H4 (cell line): ENCODE results near the gene ROS1. TPM values are rescaled to one million over a fixed set of nuclear protein-coding genes. Genes with fewer than 3 reads are reported as not detected.

ENCODE experiments used
- DNase-seq: peaks from one replicate; pipeline ENCODE4 v3.0.0-alpha.2; 2015; ENCODE audit warnings: low spot score
- total RNA-seq: library from RNA; depleted of rRNA; stranded (reverse); fragments of >200 nt; shearing (Covaris generic); gene quantifications from 2 replicates; pipeline ENCODE4 v1.2.3, GENCODE V29; 2014

The ROS1 gene
- total RNA-seq, 1 experiment from 2014 or later, result 0.70 TPM

GRCh38 chr6:117311310-117311709, 114.4 kb downstream of the ROS1 start:
- DNase-seq, result no peak

DNA sequence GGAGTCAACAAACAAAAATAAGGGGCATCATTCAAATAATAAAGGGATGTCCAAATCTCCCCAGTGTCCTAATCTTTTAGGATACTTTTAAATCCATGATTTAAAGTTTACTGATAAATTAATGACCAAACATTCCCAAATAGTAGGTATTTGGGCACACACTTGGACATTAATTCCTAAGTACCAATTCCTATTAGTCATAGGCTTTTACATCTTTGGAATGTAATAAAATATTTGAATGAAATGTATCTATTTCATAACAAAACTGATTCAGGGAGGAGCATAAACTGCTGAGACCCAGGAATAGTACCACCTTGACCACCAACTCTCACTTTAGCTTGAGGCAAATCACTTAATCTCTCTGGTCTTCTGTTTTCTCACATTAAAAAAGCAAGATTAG, 116.1 kb downstream of the ROS1 start:
- no peak for DNase-seq

DNA sequence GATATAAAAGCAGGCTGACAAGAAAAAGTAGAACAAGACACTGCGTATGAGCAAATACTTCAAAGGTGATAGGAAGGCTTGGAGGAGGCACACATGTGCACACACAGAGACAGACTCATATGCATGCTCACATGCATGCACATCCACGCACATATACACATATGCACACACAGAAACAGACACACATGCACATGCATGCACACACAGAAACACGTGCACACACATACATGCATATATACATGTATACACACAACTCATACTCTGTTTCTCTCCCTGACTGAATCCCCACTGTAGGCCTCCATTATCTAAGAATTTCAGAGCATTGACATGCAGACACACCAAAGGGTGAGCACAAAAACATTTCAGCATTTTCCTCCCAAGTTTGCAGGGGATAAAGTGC, 116.7 kb downstream of the ROS1 start:
- no peak for DNase-seq

DNA sequence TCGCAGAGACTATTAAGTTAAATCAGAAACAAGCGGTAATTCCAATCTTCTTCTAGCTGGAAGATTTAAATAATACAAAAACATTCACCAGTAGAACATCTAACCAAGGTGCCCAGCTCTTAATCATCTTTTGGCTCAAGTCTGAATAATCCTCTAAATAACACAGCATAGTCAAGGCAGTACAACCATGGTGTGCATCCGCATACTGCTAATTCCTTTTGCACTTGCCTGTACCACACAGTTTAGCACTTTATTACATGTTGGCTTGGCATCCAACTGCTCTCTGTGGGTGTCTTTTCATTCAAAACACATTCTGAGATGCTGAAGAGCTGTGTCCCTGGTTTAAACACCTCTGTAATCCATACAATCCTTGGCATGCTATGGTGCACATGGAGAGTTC, 118.1 kb downstream of the ROS1 start:
- DNase-seq, result no peak

DNA sequence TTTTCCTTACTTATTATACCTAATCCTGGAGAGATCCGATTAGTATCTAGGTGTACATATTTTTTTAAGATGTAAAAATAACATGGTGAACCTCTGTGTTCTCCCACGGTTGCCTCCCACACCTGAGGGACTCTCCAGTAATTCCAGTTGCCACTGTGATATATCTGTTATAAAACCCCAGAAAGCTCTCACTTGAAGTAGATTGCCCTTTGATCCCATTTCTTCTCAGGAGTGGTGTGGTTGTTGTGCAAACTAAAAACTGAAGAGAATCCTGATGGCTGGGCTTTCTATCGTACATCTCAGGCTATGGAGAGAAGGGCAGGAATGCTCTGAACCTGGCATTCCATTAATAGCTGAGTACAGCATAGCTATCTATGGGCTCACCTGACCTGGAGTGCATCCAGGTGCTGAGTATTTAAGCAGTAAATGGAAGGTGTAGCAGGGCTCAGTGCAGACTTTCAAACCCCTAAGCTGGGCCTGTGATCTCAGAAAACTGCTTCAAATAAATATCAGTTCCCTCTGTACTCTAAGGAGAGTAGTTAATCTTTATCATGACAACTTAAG, 119.4 kb downstream of the ROS1 start:
- DNase-seq, result no peak

DNA sequence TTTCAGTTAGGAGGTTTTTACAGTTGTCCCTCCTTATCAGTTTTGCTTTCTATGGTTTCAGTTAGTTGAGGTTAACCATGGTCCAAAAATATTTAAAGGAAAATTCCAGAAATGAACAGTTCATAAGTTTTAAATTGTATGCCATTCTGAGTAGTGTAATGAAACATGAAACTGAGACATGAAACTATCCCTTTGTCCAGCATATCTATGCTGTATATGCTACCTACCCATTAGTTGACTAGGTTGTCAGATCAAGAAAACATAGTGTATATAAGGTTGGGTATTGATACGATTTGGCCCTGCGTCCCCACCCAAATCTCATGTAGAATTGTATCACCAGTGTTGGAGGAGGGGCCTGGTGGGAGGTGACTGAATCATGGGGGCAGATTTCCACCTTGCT, 121.3 kb downstream of the ROS1 start:
- no peak for DNase-seq

DNA sequence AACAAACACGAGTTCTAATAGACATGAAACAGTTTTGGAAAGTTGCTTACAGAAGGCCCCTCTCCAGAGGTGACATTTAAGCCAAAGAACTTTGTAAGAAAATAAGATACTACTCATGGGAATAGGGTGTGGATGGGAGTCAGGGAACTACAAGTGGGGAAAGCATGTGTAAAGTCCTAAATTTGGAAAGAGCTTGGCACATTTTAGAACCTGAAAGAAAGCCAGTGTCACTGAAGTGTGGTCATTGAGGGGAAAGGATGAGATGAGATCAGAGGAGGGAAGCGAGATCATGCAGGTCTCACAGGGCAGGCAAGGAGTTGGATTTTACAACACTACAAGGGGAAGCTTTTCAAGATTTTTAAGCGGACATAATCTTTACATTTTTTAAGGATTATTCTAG, 122.4 kb downstream of the ROS1 start:
- no peak for DNase-seq

DNA sequence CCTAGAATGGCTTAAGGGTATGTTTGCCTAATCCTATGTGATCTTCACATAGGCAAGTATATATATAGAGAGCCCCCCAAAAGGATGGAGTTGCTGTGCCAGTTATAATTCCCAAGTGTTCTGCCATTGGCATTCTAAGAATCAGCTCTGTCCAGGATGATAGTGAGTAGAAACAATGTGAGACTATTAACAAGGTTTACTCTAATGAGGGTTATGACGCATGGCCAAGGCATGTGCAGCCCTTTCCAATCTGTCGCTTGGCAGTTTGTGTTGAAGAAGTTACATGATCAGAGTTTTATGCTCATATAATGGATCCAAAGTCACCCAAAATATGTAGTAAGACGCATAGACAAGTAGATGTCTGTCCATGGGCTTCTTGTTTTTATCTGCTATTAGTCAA, 126.8 kb downstream of the ROS1 start:
- no peak for DNase-seq

GRCh38 chr6:117290173-117290846, 135.4 kb downstream of the ROS1 start:
- DNase-seq, result peak; percentile 8

DNA sequence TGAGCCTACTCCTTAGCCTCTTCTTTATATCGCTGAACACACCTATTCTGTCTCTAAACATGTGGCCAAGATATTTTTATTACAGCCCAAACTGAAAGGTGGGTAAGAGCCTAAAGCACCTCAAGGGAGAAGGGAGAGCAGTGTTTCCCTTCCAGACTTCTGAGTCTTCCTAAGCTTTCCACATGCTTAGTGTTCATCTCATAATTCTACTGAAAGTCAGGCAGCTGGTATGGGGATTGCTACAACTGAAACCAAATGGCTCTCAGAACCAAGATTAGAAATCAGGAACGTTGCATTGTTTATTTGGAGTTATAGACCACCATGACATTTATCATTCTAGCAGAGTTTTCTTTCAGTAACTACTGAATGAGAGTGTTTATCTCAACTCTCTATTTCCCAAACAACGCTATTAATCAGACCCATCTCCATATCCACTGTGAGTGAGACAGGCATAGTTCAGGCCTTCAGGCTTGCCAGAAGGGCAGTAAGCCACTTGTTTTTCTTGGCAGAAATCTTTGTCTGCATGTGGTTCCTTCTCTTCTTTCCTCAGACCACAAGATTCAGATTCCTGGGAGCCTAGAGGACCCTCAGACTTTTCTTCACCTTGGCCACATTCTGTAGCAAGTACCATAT, 137.5 kb downstream of the ROS1 start:
- DNase-seq, result peak; percentile 58

GRCh38 chr6:117280922-117281321, 144.8 kb downstream of the ROS1 start:
- DNase-seq, result no peak

- no peak for DNase-seq
Observed at GRCh38 chr6:117276778-117277316, 148.9 kb downstream of the ROS1 start.

GRCh38 chr6:117275711-117276110, 150.0 kb downstream of the ROS1 start:
- DNase-seq, result no peak

DNA sequence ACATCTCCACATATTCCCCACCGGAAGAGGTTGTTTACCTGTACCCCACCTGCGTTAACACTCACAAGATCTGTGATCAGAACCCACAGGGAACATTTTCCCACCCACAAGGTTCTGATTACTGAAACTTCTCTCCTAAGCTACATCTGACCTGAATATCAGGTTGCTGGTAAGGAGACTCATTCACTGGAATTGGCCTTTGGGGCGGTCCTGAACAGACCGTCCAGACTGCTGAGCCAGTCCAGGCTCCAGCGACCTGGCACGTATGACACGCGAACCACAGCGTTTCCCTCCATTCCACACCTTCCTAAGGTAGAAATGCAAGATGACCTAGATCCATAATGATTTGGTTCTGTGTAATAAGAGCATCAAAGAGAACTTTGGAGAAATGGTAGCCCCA, 150.5 kb downstream of the ROS1 start:
- DNase-seq, result no peak

GRCh38 chr6:117272891-117273290, 152.9 kb downstream of the ROS1 start:
- no peak for DNase-seq

DNA sequence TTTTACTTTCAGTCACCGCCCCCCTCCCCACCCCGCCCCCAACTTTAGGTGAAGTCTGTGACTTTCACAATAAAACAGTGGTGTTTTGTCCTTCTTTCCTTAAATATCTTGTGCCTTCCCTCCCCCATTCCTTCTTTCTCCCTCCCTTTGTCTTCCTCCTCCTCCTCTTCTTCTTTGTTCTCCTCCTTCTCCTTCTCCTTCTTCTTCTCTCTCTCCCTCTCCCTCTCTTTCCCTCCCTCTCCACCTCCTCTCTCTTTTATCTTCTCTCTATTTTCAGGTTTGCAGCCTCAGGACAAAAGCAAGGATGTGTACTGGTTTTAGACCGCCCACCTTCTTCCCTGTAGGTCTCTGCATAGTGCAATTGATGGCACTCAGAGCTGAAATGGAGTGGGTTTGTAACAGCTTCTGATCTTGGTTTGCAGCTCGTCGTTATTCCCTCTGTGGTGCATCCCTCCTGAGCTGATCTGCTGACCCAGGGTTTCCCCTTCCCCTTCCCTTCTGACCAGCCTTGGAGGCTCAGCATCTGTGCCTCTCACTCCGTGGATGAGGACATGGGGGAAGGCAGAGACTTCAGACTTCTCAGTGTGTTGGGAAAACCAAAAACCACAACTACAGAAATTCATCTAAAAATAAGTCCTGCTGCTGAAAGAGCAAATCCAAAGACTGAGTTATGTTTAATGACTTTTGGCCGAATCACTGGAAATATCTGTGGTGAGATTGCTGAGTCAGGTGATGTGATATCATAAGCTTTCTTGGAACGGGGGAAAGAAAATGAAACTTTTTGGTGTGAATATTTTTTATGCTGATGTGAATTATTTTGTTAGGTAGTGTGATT, 153.5 kb downstream of the ROS1 start:
- DNase-seq, result peak; percentile 15

DNA sequence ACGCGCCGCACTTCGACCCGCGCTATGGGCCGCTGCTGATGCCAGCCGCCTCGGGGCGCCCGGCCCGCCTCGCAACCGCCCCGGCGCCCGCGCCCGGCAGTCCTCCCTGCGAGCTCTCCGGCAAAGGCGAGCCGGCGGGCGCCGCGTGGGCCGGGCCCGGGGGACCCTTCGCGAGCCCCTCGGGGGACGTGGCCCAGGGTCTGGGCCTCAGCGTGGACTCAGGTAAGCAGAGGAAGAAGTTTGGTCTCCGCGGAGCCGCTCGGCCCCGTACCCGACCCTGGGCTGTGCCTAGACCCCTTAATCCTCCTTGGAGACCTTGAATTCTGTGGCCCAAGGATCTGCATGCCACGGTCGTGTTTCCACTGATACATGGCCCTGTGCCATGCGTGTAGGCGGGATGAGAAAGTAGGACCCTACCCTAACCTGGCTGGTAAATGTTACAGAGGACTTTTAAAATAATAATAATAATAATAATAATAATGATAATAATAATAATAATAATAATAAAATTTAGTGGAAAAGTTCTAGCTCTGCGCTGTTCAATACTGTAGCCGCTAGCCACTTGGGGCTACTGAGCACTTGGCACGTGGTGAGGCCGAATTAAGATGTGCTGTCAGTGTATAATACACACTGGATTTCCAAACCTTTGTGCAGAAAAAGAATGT, 154.8 kb downstream of the ROS1 start:
- DNase-seq, result no peak

DNA sequence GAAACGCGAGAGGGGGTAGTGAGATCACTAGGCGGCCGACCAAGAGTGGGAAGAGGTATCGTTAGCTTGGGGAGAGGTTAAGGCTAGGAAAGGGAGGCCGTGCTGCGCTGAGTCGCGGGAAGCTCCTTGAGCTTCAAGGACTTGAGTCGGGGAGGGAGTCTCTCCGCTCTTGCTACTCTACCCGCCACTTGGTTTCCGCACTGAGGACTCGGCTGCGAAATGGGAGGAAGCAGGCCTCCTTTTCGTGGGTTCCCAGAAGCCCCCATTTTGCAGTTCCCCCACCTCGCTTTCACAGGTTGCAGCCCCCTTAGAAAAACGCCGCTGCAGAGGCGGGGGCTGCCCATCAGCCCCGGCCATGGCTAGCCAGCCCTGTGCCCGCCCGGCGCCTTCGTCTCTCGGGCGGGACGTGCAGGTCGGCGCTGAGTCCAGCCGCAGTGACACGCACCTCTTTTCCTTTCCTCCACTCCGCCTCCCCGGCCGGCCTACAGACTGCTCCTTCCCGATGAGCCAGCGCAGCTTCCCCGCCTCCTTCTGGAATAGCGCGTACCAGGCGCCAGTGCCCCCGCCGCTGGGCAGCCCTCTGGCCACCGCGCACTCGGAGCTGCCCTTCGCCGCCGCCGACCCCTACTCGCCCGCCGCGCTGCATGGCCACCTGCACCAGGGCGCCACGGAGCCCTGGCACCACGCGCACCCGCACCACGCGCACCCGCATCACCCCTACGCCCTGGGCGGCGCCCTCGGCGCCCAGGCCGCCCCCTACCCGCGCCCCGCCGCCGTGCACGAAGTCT, 155.5 kb downstream of the ROS1 start:
- DNase-seq, result no peak

DNA sequence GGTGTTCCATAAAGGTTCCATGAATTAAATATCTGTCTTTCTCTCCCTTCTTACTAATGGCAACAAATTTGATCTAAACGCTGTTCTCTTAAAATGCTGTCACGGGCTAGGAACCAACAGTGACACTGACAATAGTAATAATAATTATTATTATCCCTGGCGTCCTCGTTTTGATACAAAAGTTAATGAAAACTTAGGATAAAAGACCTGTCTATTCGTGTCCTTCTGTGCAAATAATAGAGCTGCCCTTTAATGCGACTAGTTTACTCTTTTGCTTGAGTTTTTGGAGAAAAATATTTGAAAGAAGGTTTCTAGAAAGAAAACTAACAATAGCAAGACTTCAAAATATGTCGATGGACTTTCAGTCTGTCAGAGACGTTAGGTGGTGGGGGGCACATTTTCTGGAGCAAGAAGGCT, 156.1 kb downstream of the ROS1 start:
- DNase-seq, result no peak

- no peak for DNase-seq
Observed at GRCh38 chr6:117268924-117269323, 156.8 kb downstream of the ROS1 start.
